ENCODE results near the gene CABLES2.
"Not testable (repeated sequence)": the region's sequence is repeated elsewhere in the genome, so short reads cannot be mapped to it uniquely, and the experiment has no call there.

CABLES2 gene

DNA sequence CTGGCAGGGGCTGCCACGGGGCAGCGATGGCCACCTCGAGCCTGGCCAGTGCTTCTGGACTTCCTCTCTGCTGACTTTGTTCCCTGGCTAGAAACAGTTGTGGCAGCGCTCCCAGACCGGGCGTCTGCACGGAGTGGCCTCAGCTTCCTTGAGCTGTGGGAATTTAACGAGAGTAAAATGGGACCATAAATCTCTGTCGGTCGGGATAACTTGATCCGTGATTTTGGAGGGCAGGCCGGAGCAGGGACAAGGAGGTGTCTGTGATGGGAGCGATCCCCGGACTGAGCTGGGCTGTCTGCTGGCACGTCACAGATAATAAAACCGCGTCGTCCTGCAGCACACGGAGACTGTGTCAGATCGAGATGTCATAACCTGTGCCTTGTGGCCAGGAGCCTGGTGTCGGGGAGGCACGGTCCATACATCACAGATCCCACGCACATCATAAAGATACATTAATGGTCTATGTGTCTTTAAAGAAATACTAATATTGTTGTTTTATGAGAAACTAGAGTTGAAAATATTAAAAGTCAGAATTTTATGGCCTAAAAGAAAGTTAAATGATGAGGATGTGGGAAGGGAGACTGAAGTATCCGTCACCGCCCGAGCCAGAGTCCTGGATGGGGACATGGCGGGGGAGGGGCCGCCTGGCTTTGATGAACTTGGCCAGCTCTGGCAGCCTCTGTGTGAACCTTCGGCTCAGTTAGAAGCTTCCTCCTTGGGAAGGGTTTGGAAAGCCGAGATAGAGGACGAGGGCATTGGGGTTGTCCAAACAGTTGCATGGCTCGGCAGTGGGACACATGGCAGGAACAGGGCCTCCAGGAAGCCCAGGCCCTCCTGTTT, 26.8 kb upstream of the CABLES2 start:
- DNase-seq, result no peak

- no peak for DNase-seq
Measured at GRCh38 chr20:62430866-62431447, 23.9 kb upstream of the CABLES2 start.

- no peak for DNase-seq
Measured at GRCh38 chr20:62430311-62430853, 23.3 kb upstream of the CABLES2 start.

DNA sequence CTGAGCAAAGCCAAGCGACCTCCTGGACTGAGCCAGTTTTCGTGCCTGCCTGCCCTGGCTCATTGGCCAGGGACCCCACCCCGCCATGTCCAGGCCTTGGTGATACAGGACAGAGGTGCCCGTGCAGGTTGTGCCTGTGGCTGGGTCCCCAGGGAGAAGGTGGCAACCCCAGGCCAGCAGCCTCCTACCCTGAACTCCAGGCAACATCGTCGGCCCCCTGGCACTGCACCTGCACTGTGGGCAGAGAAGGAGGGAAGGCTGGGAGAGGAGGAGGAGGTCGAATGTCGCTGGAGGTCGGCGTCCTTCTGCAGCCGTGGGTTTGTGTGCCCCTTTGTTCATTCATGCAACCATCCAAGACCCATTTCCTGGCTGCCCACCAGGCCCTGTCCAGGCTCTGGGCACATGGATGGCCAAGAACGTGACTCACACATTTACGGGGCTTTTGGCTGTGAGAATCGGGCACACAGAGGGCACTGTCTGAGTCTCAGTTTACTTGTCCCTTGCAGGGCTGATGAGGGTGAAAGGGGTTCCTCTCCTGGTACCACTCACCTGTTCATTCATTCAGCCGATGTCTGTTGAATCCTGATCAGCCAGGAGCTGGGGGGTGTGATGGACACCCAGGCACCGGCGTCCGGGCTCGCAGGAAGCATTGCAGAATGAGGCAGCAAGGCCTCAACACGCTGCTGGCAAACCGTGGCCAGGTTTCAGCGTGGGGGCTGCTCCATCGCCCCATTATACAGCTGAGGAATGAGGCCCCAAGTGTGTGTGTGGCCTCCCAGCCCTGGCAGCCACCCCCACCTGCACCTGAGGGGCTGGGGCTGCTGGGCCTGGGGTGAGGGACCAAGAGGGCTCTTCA, 22.6 kb upstream of the CABLES2 start:
- DNase-seq, result no peak

DNA sequence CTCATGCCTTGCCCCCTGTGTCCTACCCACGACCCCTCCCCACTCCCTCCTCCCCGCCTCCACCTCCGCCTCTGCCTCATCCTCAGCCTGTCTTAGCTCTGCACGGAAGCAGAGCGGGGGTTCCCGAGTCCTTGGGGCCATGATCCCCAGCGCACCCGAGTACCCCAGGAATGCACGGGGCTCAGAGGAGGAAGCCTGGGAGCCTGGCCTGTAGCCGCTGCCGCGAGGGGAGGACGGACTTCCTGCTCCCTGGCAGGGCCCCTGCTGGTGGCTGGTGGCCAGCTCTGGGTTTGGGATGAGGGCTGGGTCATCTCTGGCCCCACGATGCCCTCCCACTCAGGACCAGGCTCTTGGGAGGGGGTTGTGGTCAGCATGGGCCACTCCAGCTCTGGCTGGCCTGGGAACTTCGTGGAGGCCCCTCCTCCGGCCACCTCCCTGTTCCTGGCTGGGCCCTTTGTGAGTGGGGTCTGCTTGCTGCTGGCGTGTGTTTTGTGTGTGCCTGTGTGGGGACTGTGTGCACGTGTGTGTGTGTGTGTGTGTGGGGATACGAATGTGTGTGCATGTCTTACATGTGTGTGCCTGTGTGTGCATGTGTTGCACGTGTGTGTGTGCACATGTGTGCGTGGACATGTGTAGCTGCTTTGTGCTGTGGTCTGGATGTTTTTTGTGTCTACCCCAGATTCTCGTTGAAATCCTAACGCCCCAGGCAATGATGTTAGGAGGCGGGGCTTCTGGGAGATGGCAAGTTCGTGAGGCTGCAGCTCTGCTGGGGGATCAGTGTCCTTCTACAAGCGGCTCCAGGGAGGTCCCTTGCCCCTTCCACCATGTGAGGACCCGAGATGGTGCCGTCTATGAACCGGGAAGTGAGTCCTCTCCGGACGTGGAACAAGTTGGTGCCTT, 21.6 kb upstream of the CABLES2 start:
- DNase-seq, result no peak

GRCh38 chr20:62428002-62428372, 20.9 kb upstream of the CABLES2 start:
- DNase-seq, result no peak

GRCh38 chr20:62427172-62428001, 20.3 kb upstream of the CABLES2 start, which contains the start of gene RBBP8NL:
TSS of gene RBBP8NL (minus strand) at chr20:62427539. CDS start at chr20:62419647, 7,892 bp downstream.
- DNase-seq, result no peak

GRCh38 chr20:62426699-62427131, 19.6 kb upstream of the CABLES2 start:
- DNase-seq, result no peak

- not testable (repeated sequence) for DNase-seq
Measured at GRCh38 chr20:62426059-62426348, 18.9 kb upstream of the CABLES2 start.

GRCh38 chr20:62425281-62426058, 18.4 kb upstream of the CABLES2 start:
- DNase-seq, result no peak

GRCh38 chr20:62424249-62425107, 17.4 kb upstream of the CABLES2 start:
- DNase-seq, result no peak

DNA sequence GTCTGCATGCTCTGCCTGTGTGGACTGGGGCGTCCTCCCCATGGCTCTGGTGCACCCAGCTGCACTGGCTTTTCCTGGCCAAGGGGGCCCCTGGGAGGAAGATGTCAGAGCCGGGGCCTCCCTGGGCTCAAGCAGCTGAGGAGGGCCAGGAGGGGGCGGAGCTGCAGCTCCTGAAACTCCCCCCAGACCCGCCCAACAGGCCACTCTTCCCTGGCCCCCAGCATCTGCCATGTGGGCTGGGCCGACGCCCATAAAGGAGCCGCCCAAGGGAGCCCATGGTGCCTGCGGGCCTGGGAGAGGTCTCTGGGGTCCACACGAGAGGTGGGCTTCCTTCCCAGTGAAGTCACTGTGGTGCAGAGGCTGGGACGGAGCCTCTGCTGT, 16.2 kb upstream of the CABLES2 start:
- no peak for DNase-seq

DNA sequence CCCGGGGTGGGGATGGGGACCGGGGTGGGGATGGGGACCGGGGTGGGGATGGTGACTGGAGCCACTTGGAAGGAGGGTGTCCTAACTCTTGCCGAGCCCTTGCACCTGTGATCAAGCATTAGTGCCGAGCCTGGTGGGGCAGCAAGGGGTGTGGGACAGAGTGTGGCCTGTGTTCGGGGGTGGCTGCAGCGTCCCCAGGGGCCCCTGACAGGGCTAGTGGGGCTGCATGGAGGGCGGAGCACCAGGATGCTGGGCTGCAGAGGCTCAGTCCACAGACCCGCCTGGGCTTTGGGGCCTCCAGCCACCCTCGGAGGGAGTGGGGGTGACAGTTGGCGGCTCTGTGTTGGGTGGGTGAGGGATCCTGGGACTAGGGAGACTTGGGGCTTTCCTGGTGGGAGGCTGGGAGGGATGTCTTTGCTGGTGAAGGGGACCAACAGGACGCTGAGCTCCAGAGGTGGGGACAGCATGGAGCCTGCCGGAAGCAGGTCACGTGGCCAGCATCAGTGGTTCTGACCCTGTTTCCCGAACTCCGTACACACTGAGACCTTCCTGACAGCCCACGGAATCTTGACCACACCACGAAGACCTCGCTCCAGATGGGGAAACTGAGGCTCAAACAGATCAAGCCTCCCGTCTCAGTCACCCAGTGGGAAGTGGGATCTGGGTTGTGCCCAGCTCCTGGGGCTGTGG, 15.7 kb upstream of the CABLES2 start:
- DNase-seq, result no peak

- DNase-seq, result no peak
Measured at GRCh38 chr20:62421716-62421990, 14.6 kb upstream of the CABLES2 start.

DNA sequence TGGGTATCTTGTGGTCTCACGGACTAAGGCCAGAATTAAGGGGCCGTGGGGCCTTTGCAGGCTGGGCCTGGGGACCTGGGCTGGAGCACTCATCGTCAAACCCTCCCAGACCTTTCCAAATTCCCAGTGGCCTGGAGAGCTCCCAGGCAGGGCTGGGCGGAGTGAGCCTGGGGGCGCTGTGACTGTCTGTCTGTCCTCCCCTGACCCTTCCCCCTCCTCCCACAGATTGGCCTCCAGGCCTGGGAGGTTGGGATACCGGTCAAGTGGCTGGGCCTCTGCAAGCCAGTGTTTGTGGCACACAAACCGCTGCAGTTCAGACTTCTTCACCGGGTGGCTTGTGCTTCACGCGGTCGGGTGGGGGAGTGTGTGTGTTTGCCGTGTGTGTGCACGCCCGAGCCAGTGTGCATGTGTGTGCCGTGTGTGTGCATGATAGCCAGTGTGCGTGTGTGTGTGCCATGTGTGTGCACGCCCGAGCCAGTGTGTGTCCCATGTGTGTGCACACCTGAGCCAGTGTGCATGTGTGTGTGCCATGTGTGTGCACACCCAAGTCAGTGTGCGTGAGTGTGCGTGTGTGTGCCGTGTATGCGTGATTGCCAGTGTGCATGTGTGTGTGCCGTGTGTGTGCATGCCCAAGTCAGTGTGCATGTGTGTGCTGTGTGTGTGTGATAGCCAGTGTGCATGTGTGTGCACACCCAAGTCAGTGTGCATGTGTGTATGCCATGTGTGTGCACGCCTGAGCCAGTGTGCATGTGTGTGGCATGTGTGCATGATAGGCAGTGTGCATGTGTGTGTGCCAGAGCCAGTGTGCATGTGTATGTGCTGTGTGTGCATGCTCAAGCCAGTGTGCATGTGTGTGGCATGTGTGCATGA, 14.0 kb upstream of the CABLES2 start:
- DNase-seq, result no peak

DNA sequence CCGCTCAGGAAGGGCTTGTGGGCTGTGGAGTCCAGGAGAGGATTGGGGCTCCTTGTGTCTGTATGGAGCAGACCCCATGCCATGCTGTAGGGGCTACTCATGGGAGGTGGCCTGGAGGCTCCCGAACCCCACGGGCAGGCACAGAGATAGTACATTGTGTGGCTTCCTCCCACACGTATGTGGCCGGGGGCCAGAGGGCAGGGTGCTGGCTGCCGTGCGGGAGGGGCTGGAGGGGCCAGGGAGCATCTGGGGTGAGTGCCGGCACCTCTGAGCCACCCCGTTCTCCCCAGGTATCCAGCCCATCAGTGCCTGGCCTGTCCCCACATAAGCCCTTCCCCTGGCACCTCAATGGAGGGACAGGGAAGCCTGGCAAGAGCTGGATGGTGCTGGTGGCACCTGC, 12.7 kb upstream of the CABLES2 start:
- no peak for DNase-seq

DNA sequence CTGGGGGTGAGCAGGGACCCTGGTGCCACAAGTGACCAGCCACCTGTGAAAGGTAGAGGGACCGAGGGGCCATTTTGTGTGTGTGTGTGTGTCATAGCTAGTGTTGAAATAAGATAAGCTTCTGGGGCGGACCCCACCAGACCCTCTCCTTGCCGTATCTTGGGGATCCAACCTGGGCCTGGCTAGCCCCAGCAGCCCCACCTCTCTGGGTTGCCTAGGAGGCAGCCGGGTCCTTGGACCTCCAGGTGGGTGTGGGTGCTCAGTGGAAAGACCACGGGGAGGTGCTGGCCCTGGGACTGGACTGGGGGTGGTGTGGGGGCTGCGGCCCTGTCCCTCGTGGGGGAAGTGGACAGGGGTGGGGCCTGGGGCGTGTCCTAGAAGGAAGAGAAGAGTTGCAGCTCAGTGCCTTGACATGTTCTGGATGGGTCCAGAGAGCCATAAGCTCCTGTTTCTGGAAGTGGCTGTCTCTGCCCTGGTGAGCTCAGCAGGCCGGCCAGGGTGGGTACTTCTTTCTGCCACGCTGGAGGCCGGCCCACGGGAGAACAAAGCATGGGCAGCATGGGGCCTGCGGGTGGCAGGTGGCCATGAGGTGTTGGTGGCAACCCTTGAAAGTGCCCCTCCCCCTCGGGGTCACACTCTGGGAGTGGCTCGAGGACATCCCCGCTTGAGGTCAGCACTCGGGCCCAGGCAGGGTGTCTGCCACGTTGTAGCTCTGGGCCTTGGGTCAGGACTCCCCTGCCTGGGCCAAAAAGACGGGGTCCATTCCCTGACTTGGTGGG, 11.8 kb upstream of the CABLES2 start:
- no peak for DNase-seq
